Left lung (tissue), 10 donors: Measurements from ENCODE around the gene KLK4. TPM values are rescaled to one million over a fixed set of nuclear protein-coding genes. Genes with fewer than 3 reads are reported as not detected.

ENCODE experiments used
- ATAC-seq: fragments of 200-7000 bp; cut with Tn5 transposase; one replicate; pipeline ENCODE4 v1.9.1; 2020; ENCODE audit warnings: moderate library complexity
- DNase-seq, 4 donors: peaks; one replicate each; pipeline ENCODE4 v3.0.0-alpha.2; 2013 to 2020
- H3K27ac ChIP-seq, 2 donors: fragments of 200-600 bp; sonication (generic) in 1 of 2; one replicate each; pipeline versions ENCODE4 v1.5.0 to v1.8.0; 2020 to 2021
- H3K27me3 ChIP-seq, 2 donors: fragments of 200-600 bp; sonication (generic) in 1 of 2; one replicate each; pipeline versions ENCODE4 v1.5.0 to v1.8.0; 2020 to 2021
- H3K36me3 ChIP-seq, 2 donors: fragments of 200-600 bp; sonication (generic) in 1 of 2; one replicate each; pipeline versions ENCODE4 v1.5.0 to v1.8.0; 2020 to 2021
- H3K4me1 ChIP-seq, 2 donors: fragments of 200-600 bp; one replicate each; pipeline ENCODE4 v1.8.0; 2021
- H3K4me3 ChIP-seq, 2 donors: fragments of 200-600 bp; sonication (generic) in 1 of 2; one replicate each; pipeline versions ENCODE4 v1.5.0 to v1.8.0; 2020 to 2021; ENCODE audit warnings: mild to moderate bottlenecking in 1 of 2
- H3K9me3 ChIP-seq, 2 donors: fragments of 200-600 bp; sonication (generic) in 1 of 2; one replicate each; pipeline versions ENCODE4 v1.5.0 to v1.8.0; 2020 to 2021
- intact Hi-C, 2 donors: fragments of 100-400 bp; cut with DNase I; formaldehyde crosslinking; loops; one replicate each; pipeline versions ENCODE4 v1.11.2 to v1.14.2; 2022
- polyA plus RNA-seq, 6 donors: library from polyadenylated mRNA; unstranded; fragments of 120-200 nt; gene quantifications; one replicate each; pipeline ENCODE4 v1.2.1, GENCODE V29; 2013; ENCODE audit not compliant: insufficient read length in 6 of 6
- total RNA-seq, 2 donors: library from RNA; stranded (reverse); fragmentation: NEBNext Ultra II Directional; extraction: Animal tissue kit (Norgen Biotek cat#: 25700); gene quantifications; one replicate each; pipeline ENCODE4 v1.2.1, GENCODE V29; 2021
- TF ChIP-seq, protein P1 (sequence below), 2 donors: fragments of 200-600 bp; sonication (generic) in 1 of 2; IDR thresholded peaks; one replicate each; pipeline versions ENCODE4 v1.5.0 to v1.8.0; 2021; ENCODE audit warnings: antibody characterized with exemption in 2 of 2
- donor health status: DM: no; HTN: yes; CAD: no.
- donor health status: DM: no; HTN: no; CAD: no.

KLK4 gene
- total and polyA plus RNA-seq, 8 donors: not detected

DNA sequence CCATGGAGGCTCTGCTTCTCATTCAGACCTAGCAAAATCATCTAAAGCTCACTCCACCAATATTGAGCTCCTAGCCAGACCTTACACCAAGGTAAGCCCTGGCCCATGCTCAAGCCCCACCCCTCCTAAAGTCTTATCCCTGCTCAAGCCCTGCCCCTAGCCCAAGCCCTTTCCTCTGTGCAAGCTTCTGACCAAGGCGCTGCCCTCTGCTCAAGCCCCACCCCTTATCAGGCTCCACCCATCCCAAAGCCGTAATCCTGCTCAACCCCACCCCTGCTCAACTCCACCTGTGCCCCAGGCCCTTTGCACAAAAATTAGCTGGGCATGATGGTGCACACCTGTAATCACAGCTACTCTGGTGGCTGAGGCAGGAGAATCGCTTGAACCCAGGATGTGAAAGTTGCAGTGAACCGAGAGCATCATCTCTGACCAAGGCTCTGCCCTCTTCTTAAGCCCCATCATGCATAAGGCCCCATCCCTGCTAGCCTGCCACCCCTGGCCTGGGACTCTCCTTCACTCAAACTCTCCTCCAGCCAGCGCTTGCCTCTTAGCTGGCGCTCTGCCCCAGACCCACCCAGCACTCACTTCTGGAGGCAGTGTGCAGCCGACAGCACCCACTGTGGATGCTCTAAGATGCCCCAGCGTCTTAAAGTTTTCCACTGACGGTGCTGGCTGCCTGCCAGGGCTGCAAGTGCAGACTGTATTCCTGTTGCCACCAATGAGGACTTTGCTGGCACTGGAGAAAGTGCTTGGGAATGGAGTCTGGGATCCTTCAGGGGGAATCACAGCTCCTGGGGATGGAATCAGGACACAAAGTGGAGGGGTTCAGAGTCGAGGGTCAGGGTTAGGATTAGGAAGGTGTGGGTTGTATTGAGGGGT is 16.5 kb downstream of the KLK4 start:
- Histone ChIP-seq H3K4me1 (no peaks in the 10 kb centered on the region), H3K36me3 (no peaks in the 10 kb centered on the region), H3K27ac (no peak overlapping the region), H3K27me3 (peaks cover 0 to 39% of the 10 kb centered on the region in 2 donors), H3K4me3 (no peak overlapping the region), H3K9me3 (no peaks in the 10 kb centered on the region)
- TF ChIP-seq, protein P1, sequence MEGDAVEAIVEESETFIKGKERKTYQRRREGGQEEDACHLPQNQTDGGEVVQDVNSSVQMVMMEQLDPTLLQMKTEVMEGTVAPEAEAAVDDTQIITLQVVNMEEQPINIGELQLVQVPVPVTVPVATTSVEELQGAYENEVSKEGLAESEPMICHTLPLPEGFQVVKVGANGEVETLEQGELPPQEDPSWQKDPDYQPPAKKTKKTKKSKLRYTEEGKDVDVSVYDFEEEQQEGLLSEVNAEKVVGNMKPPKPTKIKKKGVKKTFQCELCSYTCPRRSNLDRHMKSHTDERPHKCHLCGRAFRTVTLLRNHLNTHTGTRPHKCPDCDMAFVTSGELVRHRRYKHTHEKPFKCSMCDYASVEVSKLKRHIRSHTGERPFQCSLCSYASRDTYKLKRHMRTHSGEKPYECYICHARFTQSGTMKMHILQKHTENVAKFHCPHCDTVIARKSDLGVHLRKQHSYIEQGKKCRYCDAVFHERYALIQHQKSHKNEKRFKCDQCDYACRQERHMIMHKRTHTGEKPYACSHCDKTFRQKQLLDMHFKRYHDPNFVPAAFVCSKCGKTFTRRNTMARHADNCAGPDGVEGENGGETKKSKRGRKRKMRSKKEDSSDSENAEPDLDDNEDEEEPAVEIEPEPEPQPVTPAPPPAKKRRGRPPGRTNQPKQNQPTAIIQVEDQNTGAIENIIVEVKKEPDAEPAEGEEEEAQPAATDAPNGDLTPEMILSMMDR (IDR thresholded peaks at IDR 0.05): no peak
- no peak for DNase-seq
- intact Hi-C loops: no loop called here
- no peak for ATAC-seq

DNA sequence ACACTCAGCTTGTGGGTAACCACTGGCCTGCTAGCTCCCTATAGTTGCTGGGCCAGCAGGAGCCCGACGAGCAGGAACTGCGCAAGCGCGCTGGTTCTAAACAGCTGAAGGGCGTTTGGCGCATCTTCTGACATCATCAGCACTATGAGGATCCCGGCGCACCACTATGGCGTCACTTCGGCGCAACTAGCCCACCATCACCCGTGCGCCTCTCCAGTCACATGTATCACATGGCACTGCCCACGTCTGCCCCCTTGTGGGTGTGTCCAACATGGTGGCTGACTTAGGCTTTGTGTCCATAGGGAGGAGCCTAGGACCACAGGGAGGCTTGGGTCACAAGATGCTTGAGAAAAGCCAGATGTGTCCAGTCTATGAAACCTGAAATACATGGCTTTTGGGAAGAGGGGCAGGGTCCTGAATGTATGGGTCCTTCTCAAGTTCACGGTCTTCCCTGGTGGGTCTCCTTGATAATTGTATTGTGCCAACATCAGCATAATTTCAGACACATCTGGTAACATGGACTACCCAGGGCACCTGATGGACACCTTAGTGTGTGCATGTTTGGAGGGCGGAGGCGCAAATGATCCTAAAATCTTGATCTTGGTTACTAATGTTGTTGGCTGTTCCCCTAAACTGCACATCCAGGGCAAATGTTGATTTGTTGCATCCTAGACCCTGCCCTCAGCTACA is 18.0 kb downstream of the KLK4 start:
- no peak overlapping the region for H3K4me3 ChIP-seq
- no peaks in the 10 kb centered on the region for H3K36me3 ChIP-seq
- intact Hi-C loops: no loop called here
- H3K4me1 ChIP-seq: no peaks in the 10 kb centered on the region
- no peaks in the 10 kb centered on the region for H3K9me3 ChIP-seq
- H3K27me3 ChIP-seq: peaks cover 0 to 37% of the 10 kb centered on the region in 2 donors
- ATAC-seq (no peak), DNase-seq (no peak)
- no peak overlapping the region for H3K27ac ChIP-seq
- TF ChIP-seq, protein P1 (IDR thresholded peaks at IDR 0.05): no peak

DNA sequence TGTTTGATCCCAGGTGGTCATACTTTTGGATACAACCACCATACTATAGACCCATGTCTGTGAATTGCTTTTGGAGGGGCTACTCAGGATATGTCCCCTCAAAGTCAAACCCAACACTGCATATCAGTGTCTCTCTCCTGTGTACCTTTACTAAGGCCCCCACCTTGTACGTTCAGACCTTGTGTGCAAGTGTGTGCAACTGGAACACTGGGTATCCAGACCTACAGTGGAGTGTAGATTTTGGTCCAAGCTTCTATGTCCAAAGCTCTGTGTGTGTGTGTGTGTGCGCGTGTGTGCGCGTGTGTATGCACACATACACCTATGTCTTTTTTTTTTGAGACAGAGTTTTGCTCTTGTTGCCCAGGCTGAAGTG is 20.0 kb downstream of the KLK4 start:
- H3K4me3 ChIP-seq: no peak overlapping the region
- no peaks in the 10 kb centered on the region for H3K36me3 ChIP-seq
- no peak for ATAC-seq
- TF ChIP-seq, protein P1 (IDR thresholded peaks at IDR 0.05): no peak
- intact Hi-C loops: no loop called here
- no peak overlapping the region for H3K27ac ChIP-seq
- no peaks in the 10 kb centered on the region for H3K9me3 ChIP-seq
- DNase-seq: no peak
- H3K27me3 ChIP-seq: peaks cover 0 to 44% of the 10 kb centered on the region in 2 donors
- no peaks in the 10 kb centered on the region for H3K4me1 ChIP-seq

DNA sequence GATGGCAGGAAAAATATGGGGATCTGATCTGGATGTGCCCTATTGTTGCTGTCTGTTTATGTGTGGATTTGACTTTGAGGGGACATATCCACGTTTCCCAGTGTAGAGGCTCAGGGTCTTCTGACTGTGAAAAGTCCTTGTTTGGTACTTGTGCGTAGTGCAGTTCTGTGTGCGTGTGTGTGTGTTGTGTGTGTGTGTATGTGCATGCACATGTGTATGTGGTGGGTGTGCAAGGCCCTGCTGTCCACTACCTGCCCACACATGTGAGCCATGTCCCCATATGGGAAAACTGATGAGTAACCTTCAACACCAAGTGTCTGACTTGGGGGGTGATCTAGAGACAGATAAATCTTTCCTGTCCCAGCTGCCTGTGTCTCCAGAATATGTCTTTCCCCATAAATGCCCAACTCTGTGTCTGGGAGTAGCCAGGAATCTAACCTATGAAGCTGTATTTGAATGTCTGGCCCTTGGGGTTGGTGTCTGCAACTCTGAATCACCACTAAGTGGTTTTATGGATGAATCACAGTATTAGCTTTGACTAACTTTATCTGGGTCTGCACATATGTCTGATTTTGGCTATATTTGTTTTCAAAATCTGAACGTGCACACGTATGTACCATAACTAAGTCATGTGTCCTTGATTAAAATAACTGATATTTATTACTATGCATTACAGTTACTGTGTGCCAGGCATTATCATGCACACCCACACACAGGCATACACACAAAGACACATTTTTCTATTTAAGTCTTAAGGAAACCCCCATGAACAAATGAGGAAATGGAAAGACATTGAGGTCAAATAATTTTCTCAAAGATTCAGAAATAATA is 20.6 kb downstream of the KLK4 start:
- H3K4me3 ChIP-seq: no peak overlapping the region
- DNase-seq (no peak), ATAC-seq (no peak)
- TF ChIP-seq, protein P1 (IDR thresholded peaks at IDR 0.05): no peak
- H3K4me1 ChIP-seq: no peaks in the 10 kb centered on the region
- H3K9me3 ChIP-seq: no peaks in the 10 kb centered on the region
- H3K36me3 ChIP-seq: no peaks in the 10 kb centered on the region
- H3K27ac ChIP-seq: no peak overlapping the region
- peaks cover 0 to 44% of the 10 kb centered on the region in 2 donors for H3K27me3 ChIP-seq
- intact Hi-C loops: no loop called here
